AG09319 (cell line): ENCODE measurements around the gene EEFSEC.

Source experiments
- DNase-seq: peaks from one replicate; pipeline ENCODE4 v3.0.0-alpha.2; 2010; ENCODE audit warnings: low read depth; ENCODE audit errors: extremely low read depth
- CTCF ChIP-seq: IDR thresholded peaks from 2 replicates; pipeline ENCODE4 v1.5.1; 2011; ENCODE audit warnings: low read depth, mild to moderate bottlenecking, inconsistent platforms, low read length, moderate library complexity

The EEFSEC gene

GRCh38 chr3:128238184-128238489 is 84.9 kb downstream of the EEFSEC start:
- TF ChIP-seq CTCF = no peak
- no peak for DNase-seq

- no peak for DNase-seq
- no peak for TF ChIP-seq CTCF
Observed at GRCh38 chr3:128239304-128239703, 86.0 kb downstream of the EEFSEC start.

GRCh38 chr3:128240232-128240631 is 87.0 kb downstream of the EEFSEC start:
- no peak for DNase-seq
- no peak for TF ChIP-seq CTCF

GRCh38 chr3:128241741-128242140 is 88.5 kb downstream of the EEFSEC start:
- DNase-seq = no peak
- no peak for TF ChIP-seq CTCF

- no peak for DNase-seq
- no peak for TF ChIP-seq CTCF
Observed at GRCh38 chr3:128242818-128243601, 89.7 kb downstream of the EEFSEC start.

GRCh38 chr3:128243602-128244504 is 90.6 kb downstream of the EEFSEC start:
- no peak for TF ChIP-seq CTCF
- DNase-seq = no peak

GRCh38 chr3:128245460-128245859 is 92.2 kb downstream of the EEFSEC start:
- no peak for TF ChIP-seq CTCF

More at GRCh38 chr3:128245460-128245859, 92.2 kb downstream of the EEFSEC start:
- no peak for DNase-seq
